Subcutaneous preadipocyte (primary cell): Measurements from ENCODE around the gene LRR1. TPM values are rescaled to one million over a fixed set of nuclear protein-coding genes. Genes with fewer than 3 reads are reported as not detected.

ENCODE experiments used
- small RNA-seq: library from RNA; depleted of rRNA; stranded (forward); fragments of <200 nt; gene quantifications from one replicate; pipeline ENCODE3, GENCODE V24; 2012
- total RNA-seq: library from RNA; depleted of rRNA; stranded (reverse); fragments of >200 nt; gene quantifications from 2 replicates; pipeline ENCODE4 v1.2.3, GENCODE V29; 2012

The LRR1 gene, protein sequence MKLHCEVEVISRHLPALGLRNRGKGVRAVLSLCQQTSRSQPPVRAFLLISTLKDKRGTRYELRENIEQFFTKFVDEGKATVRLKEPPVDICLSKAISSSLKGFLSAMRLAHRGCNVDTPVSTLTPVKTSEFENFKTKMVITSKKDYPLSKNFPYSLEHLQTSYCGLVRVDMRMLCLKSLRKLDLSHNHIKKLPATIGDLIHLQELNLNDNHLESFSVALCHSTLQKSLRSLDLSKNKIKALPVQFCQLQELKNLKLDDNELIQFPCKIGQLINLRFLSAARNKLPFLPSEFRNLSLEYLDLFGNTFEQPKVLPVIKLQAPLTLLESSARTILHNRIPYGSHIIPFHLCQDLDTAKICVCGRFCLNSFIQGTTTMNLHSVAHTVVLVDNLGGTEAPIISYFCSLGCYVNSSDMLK
- total RNA-seq, result 25.0 and 34.6 TPM in 2 replicates

DNA sequence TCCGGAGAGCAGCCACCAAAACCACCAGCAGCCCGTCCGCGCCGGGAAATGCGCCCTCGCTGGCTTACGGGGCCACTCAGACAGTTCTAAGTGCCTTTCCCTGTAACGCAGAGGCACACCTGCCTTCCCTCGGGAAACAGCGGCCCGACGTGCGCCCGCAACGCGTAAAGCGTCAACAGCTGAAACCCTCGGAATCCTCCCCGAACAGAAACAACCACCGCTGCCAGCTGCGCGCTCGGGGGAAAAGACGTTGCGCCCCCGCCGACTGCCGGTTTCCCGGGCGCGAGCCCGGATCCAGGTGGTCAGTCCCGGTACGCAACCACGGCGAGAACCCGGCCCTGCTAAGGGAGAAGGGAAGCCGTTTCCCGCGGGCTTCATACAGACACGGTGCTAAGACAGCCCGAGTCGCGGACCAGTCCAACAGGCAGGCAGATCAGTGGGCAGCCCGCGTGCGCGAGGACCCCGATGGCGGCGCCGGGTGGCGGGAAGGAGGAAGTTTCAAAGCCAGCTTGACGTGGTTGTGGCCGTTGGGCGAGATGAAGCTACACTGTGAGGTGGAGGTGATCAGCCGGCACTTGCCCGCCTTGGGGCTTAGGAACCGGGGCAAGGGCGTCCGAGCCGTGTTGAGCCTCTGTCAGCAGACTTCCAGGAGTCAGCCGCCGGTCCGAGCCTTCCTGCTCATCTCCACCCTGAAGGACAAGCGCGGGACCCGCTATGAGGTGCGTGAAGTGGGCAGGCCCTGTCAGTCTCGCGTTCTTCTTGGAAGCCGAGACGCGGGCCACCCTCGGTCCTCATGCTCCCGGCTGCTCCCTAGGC, at the start of gene LRR1:
Gene LRR1, plus strand, starts transcription at position 456 of the 816 bp plus-strand sequence. Its CDS starts 81 bp downstream, at position 537.

DNA sequence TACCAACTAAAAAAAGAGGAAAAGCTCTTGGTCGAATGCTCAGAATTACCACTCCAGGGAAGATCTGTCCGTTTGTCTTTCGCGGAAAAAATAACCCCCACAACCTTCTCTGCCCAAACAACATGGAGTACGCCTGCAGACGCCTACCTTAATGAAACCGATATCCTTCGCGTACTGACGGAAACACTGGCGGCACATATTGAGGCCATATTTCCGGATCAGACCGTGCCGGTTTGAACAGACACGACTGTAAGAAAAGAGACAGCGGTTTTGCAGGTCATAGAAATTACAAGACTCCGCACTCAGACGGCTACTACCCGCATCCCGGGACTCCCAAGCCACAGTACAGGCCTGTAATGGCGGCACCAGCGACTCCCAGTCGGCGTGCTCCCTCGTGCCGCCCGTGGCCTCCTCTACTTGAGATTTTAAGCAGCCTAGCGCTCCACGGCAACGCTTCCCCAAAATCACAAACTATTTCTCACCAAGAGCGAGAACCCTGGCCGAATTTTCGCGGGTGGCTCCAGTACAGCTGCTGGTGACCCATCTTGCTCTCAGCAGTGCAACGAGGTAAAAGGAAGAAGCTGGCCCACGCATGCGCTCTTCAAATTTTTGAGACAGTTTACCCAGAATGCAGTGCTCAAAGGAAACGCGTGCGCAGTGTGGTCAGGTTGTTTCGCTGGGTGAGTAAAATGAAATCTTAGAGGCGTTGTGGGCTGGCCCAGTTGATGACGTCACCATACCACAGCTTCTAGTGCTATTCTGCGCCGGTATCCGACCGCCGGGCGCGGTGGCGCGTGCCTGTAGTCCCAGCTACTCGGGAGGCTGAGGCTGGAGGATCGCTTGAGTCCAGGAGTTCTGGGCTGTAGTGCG, 12.7 kb upstream of the LRR1 start, which contains the start of gene RPS29:
Gene RPS29, minus strand, starts transcription at position 578 of the 870 bp plus-strand sequence. Its CDS starts 34 bp downstream, at position 544.

DNA sequence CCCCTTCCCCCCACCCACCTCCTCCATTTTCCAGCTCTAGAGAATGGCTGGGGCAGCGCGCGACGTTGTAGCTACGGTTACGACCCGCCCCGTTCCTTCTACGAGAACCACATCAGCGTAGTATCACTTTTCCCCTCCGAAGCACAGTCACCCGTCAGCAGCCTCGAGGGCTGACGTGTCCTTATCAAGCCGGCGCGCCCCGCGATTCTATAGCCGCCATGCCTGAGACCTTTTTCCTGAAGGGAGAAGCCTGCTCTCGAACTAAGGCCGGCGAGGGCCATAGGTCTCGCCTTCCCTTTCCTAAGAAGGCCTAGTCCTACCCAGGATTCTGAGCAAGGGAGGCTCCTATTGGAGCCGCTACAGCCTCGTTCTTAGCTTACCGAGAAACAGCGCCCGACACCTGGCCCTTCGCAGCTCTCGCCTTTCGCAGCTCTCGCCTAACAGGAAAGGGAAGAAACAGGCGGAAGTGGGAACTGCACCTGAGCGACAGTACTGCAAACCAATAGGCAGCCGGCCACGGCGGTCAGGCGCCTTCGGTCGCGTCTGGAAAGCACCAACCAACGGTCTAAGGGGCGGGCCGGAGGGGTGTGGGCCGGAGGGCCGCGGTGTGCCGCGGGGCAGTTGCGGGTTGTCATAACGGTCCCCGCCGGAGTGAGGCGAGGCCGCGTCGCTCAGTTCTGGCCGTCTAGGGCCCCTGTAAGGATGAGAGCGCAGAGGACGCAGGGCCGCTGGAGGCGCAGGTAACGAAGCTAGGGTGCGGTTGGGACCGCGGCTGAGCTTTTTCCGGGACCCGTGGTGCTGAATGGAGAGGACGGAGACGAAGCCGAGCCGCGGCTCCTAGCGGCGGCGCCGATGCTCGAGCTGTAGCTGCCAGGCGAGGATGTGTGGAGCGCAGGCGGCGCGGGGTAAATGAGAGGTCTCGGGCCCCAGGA, 21.7 kb downstream of the LRR1 start, which contains the start of the genes MGAT2 and RPL36AL:
Gene MGAT2, plus strand, starts transcription at position 618 of the 932 bp plus-strand sequence. CDS start 470 bp downstream, outside the sequence.
Gene RPL36AL, minus strand, starts transcription at position 445 of the 932 bp plus-strand sequence. CDS start 1,522 bp downstream, outside the sequence.

DNA sequence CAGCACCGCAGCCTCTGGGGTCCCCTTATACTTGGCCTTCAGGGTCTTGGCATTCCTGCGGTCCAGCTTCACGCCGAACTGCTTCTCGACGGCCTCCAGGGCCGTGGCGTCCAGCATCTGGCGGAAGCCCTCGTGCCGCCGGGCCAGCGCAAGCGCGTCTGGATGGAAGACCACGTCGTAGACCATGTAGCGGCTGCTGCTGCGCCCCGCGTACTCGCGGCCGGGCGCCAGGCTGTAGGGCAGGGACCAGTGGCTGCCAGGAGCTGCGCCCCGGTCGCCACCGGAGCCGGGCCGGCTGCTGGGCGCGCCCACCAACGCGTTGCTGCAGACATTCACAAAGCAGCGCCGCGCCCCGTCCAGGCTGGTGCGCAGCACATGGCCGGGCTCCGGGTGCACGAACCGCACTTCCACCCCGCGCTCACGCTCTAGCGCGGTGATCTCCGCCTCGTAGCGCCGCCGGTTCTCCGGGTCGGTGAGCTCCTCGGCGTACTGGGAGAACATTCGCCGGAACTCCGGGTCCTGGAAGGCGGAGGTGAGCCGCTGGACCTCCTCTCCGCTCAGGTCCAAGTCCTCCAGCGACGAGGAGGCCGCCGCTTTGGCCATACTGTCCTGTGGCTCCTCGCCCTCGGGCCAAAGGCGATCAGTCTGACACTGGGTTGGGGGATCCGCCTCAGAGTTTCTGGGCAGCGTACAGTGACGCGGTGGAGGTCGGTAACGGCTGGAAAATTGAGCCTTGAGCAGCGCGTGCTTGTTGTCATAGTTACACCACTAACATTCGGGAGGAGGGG, 36.0 kb downstream of the LRR1 start, which contains the start of gene DNAAF2:
Gene DNAAF2, minus strand, starts transcription at position 698 of the 788 bp plus-strand sequence. Its CDS starts 95 bp downstream, at position 603.

Small RNAs within 50 kb of the gene (small RNA-seq; reads per million reads assigned to genes)
- gene AL139099.3 (not detected), gene AL139099.4 (not detected), gene RF00019 (not detected), gene RNA5SP384 (not detected)

Other genes with a start within 250 kb of the LRR1 start
- 1,157 and 6,182 TPM in 2 replicates for gene RPS29, start 12.6 kb upstream of the LRR1 start, total RNA-seq
- gene RPL36AL, start 21.7 kb downstream of the LRR1 start, total RNA-seq, result 170 and 231 TPM in 2 replicates
- gene MGAT2, start 21.9 kb downstream of the LRR1 start, total RNA-seq, result 58.1 and 80.9 TPM in 2 replicates
- 9.9 and 10.8 TPM in 2 replicates for gene DNAAF2, start 36.3 kb downstream of the LRR1 start, total RNA-seq
- gene POLE2, start 89.3 kb downstream of the LRR1 start, total RNA-seq, result 19.1 and 23.1 TPM in 2 replicates
- gene KLHDC1, start 94.2 kb downstream of the LRR1 start, total RNA-seq, result 0.98 and 2.9 TPM in 2 replicates
- 55.7 and 56.2 TPM in 2 replicates for gene KLHDC2, start 169.2 kb downstream of the LRR1 start, total RNA-seq